ENCODE results near the gene RGS13. TPM values are rescaled to one million over a fixed set of nuclear protein-coding genes. Genes with fewer than 3 reads are reported as not detected.

The RGS13 gene
- total and polyA plus RNA-seq, 4 experiments from 2014 or later, result not detected

DNA sequence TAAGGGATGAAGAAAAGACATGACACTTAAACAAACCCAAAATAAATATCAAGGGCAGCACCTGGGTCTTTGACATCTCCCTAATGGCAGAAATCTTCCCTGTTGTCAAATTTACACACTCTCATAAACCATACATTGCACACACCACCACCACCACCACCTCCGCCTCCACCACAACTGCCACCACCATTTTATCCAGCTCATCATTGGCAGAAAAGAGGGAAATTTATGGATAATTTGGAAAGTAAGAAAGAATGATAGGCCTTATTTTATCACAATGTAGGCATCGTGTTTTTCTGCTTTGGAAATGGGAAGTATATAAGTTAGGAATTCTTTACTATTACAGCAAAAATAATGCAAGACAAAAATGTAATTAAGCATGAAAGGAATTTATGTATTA, 27.3 kb upstream of the RGS13 start:
- DNase-seq, result no peak
- CTCF ChIA-PET (ENCODE audit: partially characterized antibody), result interaction anchor here (0.9 to 3.8 kb wide), 11 partner anchors 8 to 411 kb away, joined by 3 to 76 read pairs (median 4); no protein-coding TSS in a partner anchor
- H3K27me3 ChIP-seq (ENCODE audit: insufficient read depth, low read length), result no peaks in the 10 kb centered on the region
- intact Hi-C loops (cut with micrococcal nuclease), result loop anchor here (1.0 to 10.0 kb wide), 3 partner anchors 131 to 406 kb away; partner anchors contain the start of gene RGS2
- H3K27me3 Mint-ChIP-seq, result no peaks in the 10 kb centered on the region
- H3K4me1 Mint-ChIP-seq, result peaks cover 12 to 19% (median 15%) of the 10 kb centered on the region in 4 donors
- H3K4me3 Mint-ChIP-seq, result peak overlapping the region in 3 of 8 donors; percentile 71 to 76 (median 76)
- peak overlapping the region; percentile 0 for H3K27ac ChIP-seq (ENCODE audit: low read depth, low read length)
- H3K27ac Mint-ChIP-seq, result peak overlapping the region; percentile 6 to 90 (median 82)
- H3K4me1 ChIP-seq (ENCODE audit: insufficient read depth, low read length), result peaks cover 15% of the 10 kb centered on the region
- no peaks in the 10 kb centered on the region for H3K36me3 Mint-ChIP-seq
- no peaks in the 10 kb centered on the region for H3K9me3 Mint-ChIP-seq
- H3K9me3 ChIP-seq (ENCODE audit: control insufficient read depth in 1 of 2, low read length in 2 of 2), result no peaks in the 10 kb centered on the region
- POLR2A ChIA-PET (ENCODE audit: partially characterized antibody), result interaction anchor here (1.0 to 1.5 kb wide), 4 partner anchors 29 to 131 kb away, joined by 3 to 4 read pairs (median 4); no protein-coding TSS in a partner anchor
- no peak overlapping the region for H3K4me3 ChIP-seq (ENCODE audit: low read length in 2 of 2)
- H3K36me3 ChIP-seq (ENCODE audit: insufficient read depth, low read length), result no peaks in the 10 kb centered on the region

DNA sequence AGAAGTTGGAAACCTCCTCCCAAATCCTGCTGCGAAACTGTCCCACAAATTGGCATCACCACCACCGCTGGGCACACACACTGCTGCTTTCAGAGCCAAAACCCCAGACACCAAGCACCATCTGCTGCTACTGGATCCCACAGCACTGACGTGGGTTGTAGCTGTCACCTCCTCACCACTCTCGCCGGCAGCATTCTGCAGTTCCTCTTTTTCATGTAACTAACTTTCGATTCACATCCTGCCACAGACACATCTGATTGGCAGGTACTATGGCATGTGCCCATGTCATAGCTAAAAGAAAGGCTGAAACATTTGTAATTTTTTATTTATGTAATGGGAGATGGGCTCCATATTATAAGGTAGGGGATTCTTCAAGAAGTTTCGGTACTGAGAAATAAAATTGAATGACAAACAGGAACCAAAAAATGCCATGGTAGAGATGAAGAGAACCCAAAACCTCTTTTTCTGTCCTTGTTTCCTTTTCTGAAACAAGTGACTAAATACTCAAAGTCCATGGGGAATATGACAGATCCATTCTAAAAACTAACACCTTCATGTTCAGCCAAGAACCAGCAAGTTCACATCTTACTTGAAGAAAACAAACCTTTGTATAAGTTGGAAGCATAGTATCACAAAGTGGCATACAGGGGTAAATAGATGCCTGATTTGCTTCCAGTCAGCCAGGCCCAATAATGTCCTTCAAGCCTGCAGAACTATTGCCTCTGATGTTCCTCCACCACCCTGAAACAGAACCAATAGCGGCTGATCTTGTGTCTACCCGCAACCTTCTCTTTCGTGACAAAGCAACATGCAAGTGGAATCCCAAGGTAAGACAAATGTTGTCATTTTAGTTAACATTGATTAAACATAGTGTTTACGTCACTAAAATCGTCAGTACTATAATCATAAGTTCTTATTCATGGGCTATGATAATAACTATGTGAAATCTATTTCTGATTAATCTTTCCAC, 26.6 kb upstream of the RGS13 start:
- DNase-seq, result peak; percentile 55 to 79 (median 71)
- Histone ChIP-seq H3K9me3 (ENCODE audit: control insufficient read depth in 1 of 2, low read length in 2 of 2) (no peaks in the 10 kb centered on the region), H3K4me3 (ENCODE audit: low read length in 2 of 2) (no peak overlapping the region), H3K27ac (ENCODE audit: low read depth, low read length) (peak overlapping the region; percentile 0), H3K4me1 (ENCODE audit: insufficient read depth, low read length) (peaks cover 15% of the 10 kb centered on the region), H3K36me3 (ENCODE audit: insufficient read depth, low read length) (no peaks in the 10 kb centered on the region), H3K27me3 (ENCODE audit: insufficient read depth, low read length) (no peaks in the 10 kb centered on the region)
- H3K4me1 Mint-ChIP-seq, result peaks cover 12 to 18% (median 15%) of the 10 kb centered on the region in 4 donors
- peak overlapping the region; percentile 6 to 90 (median 85) for H3K27ac Mint-ChIP-seq
- intact Hi-C loops (cut with micrococcal nuclease), result loop anchor here (1.0 to 10.0 kb wide), 4 partner anchors 29 to 405 kb away; partner anchors contain the start of gene RGS2
- no peaks in the 10 kb centered on the region for H3K36me3 Mint-ChIP-seq
- CTCF ChIA-PET (ENCODE audit: partially characterized antibody), result interaction anchor here (0.9 to 7.4 kb wide), 11 partner anchors 29 to 410 kb away, joined by 3 to 155 read pairs (median 6); no protein-coding TSS in a partner anchor
- H3K9me3 Mint-ChIP-seq, result no peaks in the 10 kb centered on the region
- POLR2A ChIA-PET (ENCODE audit: partially characterized antibody), result interaction anchor here (1.0 to 1.5 kb wide), 6 partner anchors 10 to 136 kb away, joined by 3 to 4 read pairs (median 4); no protein-coding TSS in a partner anchor
- H3K4me3 Mint-ChIP-seq, result peak overlapping the region; percentile 33 to 76 (median 66)
- H3K27me3 Mint-ChIP-seq, result no peaks in the 10 kb centered on the region

DNA sequence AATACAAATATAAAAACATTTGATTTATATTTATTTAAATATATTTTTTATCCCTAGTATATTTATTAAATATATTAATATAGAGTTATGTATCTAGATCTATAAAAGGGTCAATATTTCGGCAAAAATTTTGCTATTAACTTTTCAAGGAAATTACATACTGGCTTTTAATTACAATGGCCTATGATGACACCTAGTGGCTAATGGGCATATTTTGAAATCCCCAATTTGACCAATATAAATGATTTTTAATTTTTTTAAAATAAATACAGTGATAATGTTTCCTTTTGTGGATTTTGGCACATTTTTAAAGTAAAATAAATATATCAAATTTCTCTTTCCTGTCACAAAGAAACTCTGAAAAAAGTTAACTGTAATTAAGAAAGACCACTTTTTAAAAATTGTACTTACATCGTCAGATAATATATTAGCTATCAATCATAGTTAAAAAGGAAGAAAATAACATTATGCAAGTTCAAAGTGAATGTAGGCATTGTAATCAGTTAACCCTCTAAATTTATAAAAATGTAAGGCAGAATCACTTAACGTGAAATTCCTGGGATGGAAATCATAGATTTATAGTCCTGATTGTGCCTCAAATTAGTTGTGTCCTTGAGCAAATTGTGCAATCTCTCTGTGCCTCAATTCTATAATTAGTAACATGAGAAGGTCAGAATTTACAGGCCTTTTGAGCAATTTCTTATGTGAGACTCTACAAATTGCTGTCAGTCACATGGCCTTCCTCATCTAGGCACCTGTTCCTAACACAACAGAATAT, 25.6 kb upstream of the RGS13 start:
- H3K9me3 ChIP-seq (ENCODE audit: control insufficient read depth in 1 of 2, low read length in 2 of 2), result no peaks in the 10 kb centered on the region
- Mint-ChIP-seq H3K9me3 (no peaks in the 10 kb centered on the region), H3K4me3 (no peak overlapping the region), H3K4me1 (peaks cover 12 to 18% (median 15%) of the 10 kb centered on the region in 4 donors), H3K27me3 (no peaks in the 10 kb centered on the region), H3K27ac (no peak overlapping the region), H3K36me3 (no peaks in the 10 kb centered on the region)
- H3K36me3 ChIP-seq (ENCODE audit: insufficient read depth, low read length), result no peaks in the 10 kb centered on the region
- intact Hi-C loops (cut with micrococcal nuclease), result loop anchor here (1.0 kb wide), 1 partner anchor 30 kb away; no protein-coding TSS in a partner anchor
- H3K27ac ChIP-seq (ENCODE audit: low read depth, low read length), result no peak overlapping the region
- CTCF ChIA-PET (ENCODE audit: partially characterized antibody), result interaction anchor here (0.8 to 7.4 kb wide), 8 partner anchors 17 to 422 kb away, joined by 3 to 155 read pairs (median 4); no protein-coding TSS in a partner anchor
- DNase-seq, result peak in 4 of 5 donors; percentile 16 to 42 (median 35)
- peaks cover 15% of the 10 kb centered on the region for H3K4me1 ChIP-seq (ENCODE audit: insufficient read depth, low read length)
- POLR2A ChIA-PET (ENCODE audit: partially characterized antibody), result interaction anchor here (1.4 to 1.5 kb wide), 2 partner anchors 11 to 136 kb away, joined by 4 read pairs; no protein-coding TSS in a partner anchor
- no peaks in the 10 kb centered on the region for H3K27me3 ChIP-seq (ENCODE audit: insufficient read depth, low read length)
- H3K4me3 ChIP-seq (ENCODE audit: low read length in 2 of 2), result no peak overlapping the region

DNA sequence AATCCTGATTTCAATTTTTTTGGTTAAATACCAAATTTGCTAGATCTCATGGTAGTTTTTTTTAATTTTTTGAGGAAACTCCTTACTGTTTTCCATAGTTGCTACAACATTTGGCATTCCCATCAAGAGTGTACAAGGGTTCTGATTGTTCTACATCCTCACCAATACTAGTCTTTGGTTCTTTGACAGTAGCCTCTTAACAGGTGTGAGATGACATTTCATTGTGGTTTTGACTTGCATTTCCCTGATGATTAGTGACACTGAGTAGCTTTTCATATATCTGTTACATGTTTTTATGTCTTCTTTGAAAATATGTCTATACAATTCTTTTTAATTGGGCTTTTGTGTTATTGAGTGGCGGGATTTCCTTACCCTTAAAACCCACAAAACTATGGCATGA, 20.9 kb upstream of the RGS13 start:
- no peaks in the 10 kb centered on the region for H3K27me3 ChIP-seq (ENCODE audit: insufficient read depth, low read length)
- Mint-ChIP-seq H3K4me3 (no peak overlapping the region), H3K27me3 (no peaks in the 10 kb centered on the region), H3K36me3 (no peaks in the 10 kb centered on the region), H3K27ac (no peak overlapping the region), H3K9me3 (no peaks in the 10 kb centered on the region), H3K4me1 (no peaks in the 10 kb centered on the region)
- no peak for DNase-seq
- no peak overlapping the region for H3K27ac ChIP-seq (ENCODE audit: low read depth, low read length)
- ChIA-PET CTCF (ENCODE audit: partially characterized antibody) (interaction anchor here (7.4 kb wide), 1 partner anchor 140 kb away, joined by 155 read pairs; no protein-coding TSS in a partner anchor), POLR2A (ENCODE audit: partially characterized antibody) (no interaction called here)
- H3K9me3 ChIP-seq (ENCODE audit: control insufficient read depth in 1 of 2, low read length in 2 of 2), result no peaks in the 10 kb centered on the region
- intact Hi-C loops (cut with micrococcal nuclease), result no loop called here
- H3K36me3 ChIP-seq (ENCODE audit: insufficient read depth, low read length), result no peaks in the 10 kb centered on the region
- H3K4me1 ChIP-seq (ENCODE audit: insufficient read depth, low read length), result no peaks in the 10 kb centered on the region
- no peak overlapping the region for H3K4me3 ChIP-seq (ENCODE audit: low read length in 2 of 2)

DNA sequence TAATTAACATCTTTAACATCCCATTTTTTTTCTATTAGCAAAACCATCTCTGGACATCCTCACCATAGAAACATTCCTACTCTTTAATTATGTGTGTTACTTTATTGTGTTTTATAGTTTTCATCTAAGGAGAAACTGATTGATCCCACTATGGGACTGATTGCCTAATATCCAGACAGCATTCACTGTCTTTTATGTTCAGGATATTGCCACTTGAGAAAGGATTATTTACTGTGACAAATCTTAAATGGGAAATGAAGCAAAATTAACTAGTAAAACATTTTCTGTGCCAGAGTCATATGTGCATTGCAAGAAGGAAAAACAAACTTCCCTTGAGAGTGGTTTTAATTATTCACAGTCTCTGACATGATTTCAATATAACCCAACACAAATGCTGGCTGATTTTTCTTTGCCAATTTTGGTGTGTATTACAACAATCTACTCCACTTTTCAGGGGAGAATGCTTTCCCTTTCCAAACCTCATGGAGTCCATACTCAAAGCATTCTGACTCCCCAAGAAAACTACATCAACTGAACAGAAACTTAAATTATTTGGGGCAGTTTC, 15.8 kb upstream of the RGS13 start:
- H3K36me3 ChIP-seq (ENCODE audit: insufficient read depth, low read length), result no peaks in the 10 kb centered on the region
- H3K9me3 Mint-ChIP-seq, result peaks cover 0 to 5% (median 0%) of the 10 kb centered on the region in 8 donors
- peaks cover 5 to 16% of the 10 kb centered on the region in 2 donors for H3K27me3 Mint-ChIP-seq
- intact Hi-C loops (cut with micrococcal nuclease), result no loop called here
- H3K27ac ChIP-seq (ENCODE audit: low read depth, low read length), result no peak overlapping the region
- H3K36me3 Mint-ChIP-seq, result no peaks in the 10 kb centered on the region
- no peak overlapping the region for H3K4me3 ChIP-seq (ENCODE audit: low read length in 2 of 2)
- no peak overlapping the region for H3K27ac Mint-ChIP-seq
- H3K4me1 ChIP-seq (ENCODE audit: insufficient read depth, low read length), result no peaks in the 10 kb centered on the region
- no peaks in the 10 kb centered on the region for H3K9me3 ChIP-seq (ENCODE audit: control insufficient read depth in 1 of 2, low read length in 2 of 2)
- no peak overlapping the region for H3K4me3 Mint-ChIP-seq
- H3K4me1 Mint-ChIP-seq, result no peaks in the 10 kb centered on the region
- no peaks in the 10 kb centered on the region for H3K27me3 ChIP-seq (ENCODE audit: insufficient read depth, low read length)
- CTCF ChIA-PET (ENCODE audit: partially characterized antibody), result no interaction called here
- POLR2A ChIA-PET (ENCODE audit: partially characterized antibody), result no interaction called here
- DNase-seq, result no peak

DNA sequence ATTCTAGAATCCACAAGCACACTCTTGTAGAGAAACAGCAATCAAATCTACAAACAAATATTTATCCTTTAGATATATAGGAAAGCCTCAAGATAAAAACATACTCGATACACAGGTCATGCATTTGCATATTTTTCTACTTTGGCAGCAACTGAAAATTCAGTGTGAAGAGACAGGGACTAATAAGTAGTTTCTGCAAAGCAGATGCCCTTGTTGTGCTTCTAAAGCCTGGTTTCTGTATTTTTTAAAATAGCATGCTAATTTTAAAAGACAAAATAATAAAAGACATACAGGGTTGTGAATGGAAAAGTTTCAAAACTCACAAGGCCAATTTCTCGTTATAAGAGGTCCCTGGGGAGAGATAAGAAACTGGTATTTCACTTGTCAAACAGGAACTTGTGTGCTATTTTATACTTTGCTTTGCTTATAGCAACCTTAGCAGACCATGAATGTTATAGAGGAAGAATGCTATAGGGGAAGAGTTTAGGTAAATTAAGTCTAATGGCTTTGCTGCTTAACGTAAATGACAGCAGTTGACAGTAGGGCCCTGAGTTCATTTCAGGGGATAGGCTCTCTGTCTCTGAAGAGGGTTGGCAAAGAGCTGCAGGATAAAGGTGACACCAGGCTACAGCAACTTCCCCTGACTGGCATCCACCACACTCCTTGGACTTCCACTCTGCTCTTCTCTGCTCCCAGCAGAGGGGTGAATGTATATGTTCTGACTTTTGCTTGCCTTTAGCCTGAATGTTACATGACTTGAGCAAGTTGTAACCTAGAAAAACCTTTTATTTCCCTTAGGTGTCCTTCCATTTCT, 9.4 kb upstream of the RGS13 start:
- intact Hi-C loops (cut with micrococcal nuclease), result no loop called here
- Mint-ChIP-seq H3K27ac (no peak overlapping the region), H3K4me1 (no peaks in the 10 kb centered on the region), H3K36me3 (no peaks in the 10 kb centered on the region), H3K4me3 (no peak overlapping the region), H3K27me3 (peaks cover 7 to 17% of the 10 kb centered on the region in 2 donors), H3K9me3 (peaks cover 0 to 3% (median 0%) of the 10 kb centered on the region in 8 donors)
- CTCF ChIA-PET (ENCODE audit: partially characterized antibody), result no interaction called here
- no peak overlapping the region for H3K27ac ChIP-seq (ENCODE audit: low read depth, low read length)
- no peaks in the 10 kb centered on the region for H3K27me3 ChIP-seq (ENCODE audit: insufficient read depth, low read length)
- POLR2A ChIA-PET (ENCODE audit: partially characterized antibody), result no interaction called here
- no peaks in the 10 kb centered on the region for H3K9me3 ChIP-seq (ENCODE audit: control insufficient read depth in 1 of 2, low read length in 2 of 2)
- no peaks in the 10 kb centered on the region for H3K4me1 ChIP-seq (ENCODE audit: insufficient read depth, low read length)
- DNase-seq, result no peak
- no peaks in the 10 kb centered on the region for H3K36me3 ChIP-seq (ENCODE audit: insufficient read depth, low read length)
- H3K4me3 ChIP-seq (ENCODE audit: low read length in 2 of 2), result no peak overlapping the region

All from CD4-positive, alpha-beta memory T cell (primary cell).